ENCODE measurements around the gene PRKCA.

The PRKCA gene

GRCh38 chr17:66677201-66677981 lies 375.0 kb downstream of the PRKCA start:
- H3K4ac ChIP-seq (ENCODE audit: low read depth, low read length): no peak overlapping the region
- no peak overlapping the region for H3K4me3 ChIP-seq (ENCODE audit: low read depth, low read length)
- H3K79me1 ChIP-seq (ENCODE audit: low read length): no peaks in the 10 kb centered on the region
- no peaks in the 10 kb centered on the region for H3K27me3 ChIP-seq (ENCODE audit: insufficient read depth, low read length)
- no peaks in the 10 kb centered on the region for H3K36me3 ChIP-seq (ENCODE audit: control insufficient read depth in 1 of 2, insufficient read depth in 2 of 2, low read length in 2 of 2)
- no peak overlapping the region for H4K8ac ChIP-seq (ENCODE audit: low read depth, low read length)
- H2AK5ac ChIP-seq (ENCODE audit: low read length): no peak overlapping the region
- H3K18ac ChIP-seq (ENCODE audit: low read length): no peak overlapping the region
- H3K4me1 ChIP-seq (ENCODE audit: control insufficient read depth in 1 of 2, insufficient read depth in 2 of 2, low read length in 2 of 2): peaks cover 3% of the 10 kb centered on the region in 2 experiments
- H2BK5ac ChIP-seq (ENCODE audit: low read depth, low read length, poor library complexity): no peak overlapping the region
- H2AFZ ChIP-seq (ENCODE audit: insufficient read depth, low read length, poor library complexity): no peak overlapping the region
- H3K9me3 ChIP-seq (ENCODE audit: insufficient read depth, low read depth, low read length): peaks cover 2% of the 10 kb centered on the region
- H2BK120ac ChIP-seq (ENCODE audit: insufficient read depth, low read length, poor library complexity): no peak overlapping the region
- no peak overlapping the region for H3K14ac ChIP-seq (ENCODE audit: low read length)
- no peak overlapping the region for H4K12ac ChIP-seq (ENCODE audit: low read depth, low read length)
- DNase-seq: peak; percentile 55 to 68
- H3K27ac ChIP-seq (ENCODE audit: low read depth, low read length): no peak overlapping the region
- no CpG with 5 or more reads among the region's 13 CpGs for WGBS (ENCODE audit: extremely low coverage, insufficient coverage, insufficient read length)
- no peak overlapping the region for H4K91ac ChIP-seq (ENCODE audit: low read depth, low read length)
- no peak overlapping the region for H3K9ac ChIP-seq (ENCODE audit: low read length)
- H3K79me2 ChIP-seq (ENCODE audit: control insufficient read depth, insufficient read depth, low read length, poor library complexity): no peaks in the 10 kb centered on the region
- no peak overlapping the region for H3K4me2 ChIP-seq (ENCODE audit: low read length)
- no peak overlapping the region for H2BK12ac ChIP-seq (ENCODE audit: low read length)
- no peak overlapping the region for H3K23ac ChIP-seq (ENCODE audit: low read length)

DNA sequence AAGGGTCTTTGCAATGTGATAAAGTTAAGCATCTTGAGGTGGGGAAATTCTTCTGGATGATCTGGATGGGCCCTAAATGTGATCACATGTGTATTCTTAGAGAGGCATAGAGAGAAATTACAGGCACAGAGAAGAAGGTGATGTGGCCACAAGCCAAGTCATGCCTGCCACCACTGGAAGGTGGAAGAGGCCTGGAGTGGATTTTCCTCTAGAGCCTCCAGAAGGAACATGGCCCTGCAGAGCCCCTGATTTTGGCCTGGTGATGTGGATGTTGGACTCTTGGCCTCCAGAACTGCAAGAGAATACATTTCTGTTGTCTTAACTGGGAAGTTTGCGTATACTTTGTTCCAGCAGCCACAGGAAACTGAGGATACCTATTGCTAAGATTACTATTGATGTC lies 375.6 kb downstream of the PRKCA start:
- no peaks in the 10 kb centered on the region for H3K79me1 ChIP-seq (ENCODE audit: low read length)
- H4K12ac ChIP-seq (ENCODE audit: low read depth, low read length): no peak overlapping the region
- H2AFZ ChIP-seq (ENCODE audit: insufficient read depth, low read length, poor library complexity): no peak overlapping the region
- no peak overlapping the region for H4K8ac ChIP-seq (ENCODE audit: low read depth, low read length)
- H3K4me3 ChIP-seq (ENCODE audit: low read depth, low read length): no peak overlapping the region
- peaks cover 3% of the 10 kb centered on the region in 2 experiments for H3K4me1 ChIP-seq (ENCODE audit: control insufficient read depth in 1 of 2, insufficient read depth in 2 of 2, low read length in 2 of 2)
- H2BK12ac ChIP-seq (ENCODE audit: low read length): no peak overlapping the region
- no peaks in the 10 kb centered on the region for H3K79me2 ChIP-seq (ENCODE audit: control insufficient read depth, insufficient read depth, low read length, poor library complexity)
- H3K18ac ChIP-seq (ENCODE audit: low read length): no peak overlapping the region
- H3K4me2 ChIP-seq (ENCODE audit: low read length): no peak overlapping the region
- no peak overlapping the region for H4K91ac ChIP-seq (ENCODE audit: low read depth, low read length)
- no peaks in the 10 kb centered on the region for H3K27me3 ChIP-seq (ENCODE audit: insufficient read depth, low read length)
- H2BK5ac ChIP-seq (ENCODE audit: low read depth, low read length, poor library complexity): no peak overlapping the region
- H3K4ac ChIP-seq (ENCODE audit: low read depth, low read length): no peak overlapping the region
- H3K14ac ChIP-seq (ENCODE audit: low read length): no peak overlapping the region
- no peaks in the 10 kb centered on the region for H3K36me3 ChIP-seq (ENCODE audit: control insufficient read depth in 1 of 2, insufficient read depth in 2 of 2, low read length in 2 of 2)
- H3K23ac ChIP-seq (ENCODE audit: low read length): no peak overlapping the region
- DNase-seq: no peak
- WGBS (ENCODE audit: extremely low coverage, insufficient coverage, insufficient read length): no CpG with 5 or more reads among the region's 1 CpG
- no peak overlapping the region for H2AK5ac ChIP-seq (ENCODE audit: low read length)
- H3K9ac ChIP-seq (ENCODE audit: low read length): no peak overlapping the region
- peaks cover 2% of the 10 kb centered on the region for H3K9me3 ChIP-seq (ENCODE audit: insufficient read depth, low read depth, low read length)
- H3K27ac ChIP-seq (ENCODE audit: low read depth, low read length): no peak overlapping the region
- no peak overlapping the region for H2BK120ac ChIP-seq (ENCODE audit: insufficient read depth, low read length, poor library complexity)

DNA sequence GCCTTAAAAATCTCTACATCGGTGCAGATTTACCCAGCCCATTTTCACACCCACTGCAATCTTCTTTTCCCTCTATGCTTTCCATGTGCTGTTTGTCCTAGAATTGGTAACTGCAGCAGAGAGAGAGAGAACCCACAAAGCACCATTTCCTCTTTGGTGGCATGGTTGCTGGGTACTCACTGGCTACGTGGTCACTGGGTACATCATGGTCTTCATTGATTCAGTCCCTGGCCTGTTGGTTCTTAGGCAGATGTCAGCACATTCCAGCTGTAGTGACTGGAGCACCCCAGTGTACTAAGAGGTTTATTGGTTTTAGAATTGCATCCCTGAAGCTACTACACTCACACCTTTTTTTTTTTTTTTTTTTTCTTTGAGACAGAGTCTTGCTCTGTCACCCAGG lies 376.4 kb downstream of the PRKCA start:
- no peak overlapping the region for H3K9ac ChIP-seq (ENCODE audit: low read length)
- no peak overlapping the region for H2AFZ ChIP-seq (ENCODE audit: insufficient read depth, low read length, poor library complexity)
- no peaks in the 10 kb centered on the region for H3K36me3 ChIP-seq (ENCODE audit: control insufficient read depth in 1 of 2, insufficient read depth in 2 of 2, low read length in 2 of 2)
- H2AK5ac ChIP-seq (ENCODE audit: low read length): no peak overlapping the region
- no peak overlapping the region for H3K14ac ChIP-seq (ENCODE audit: low read length)
- no peak overlapping the region for H3K23ac ChIP-seq (ENCODE audit: low read length)
- no peak overlapping the region for H2BK12ac ChIP-seq (ENCODE audit: low read length)
- no peak overlapping the region for H2BK5ac ChIP-seq (ENCODE audit: low read depth, low read length, poor library complexity)
- H3K18ac ChIP-seq (ENCODE audit: low read length): no peak overlapping the region
- no peak overlapping the region for H3K4me2 ChIP-seq (ENCODE audit: low read length)
- H3K79me2 ChIP-seq (ENCODE audit: control insufficient read depth, insufficient read depth, low read length, poor library complexity): no peaks in the 10 kb centered on the region
- no peak overlapping the region for H3K4ac ChIP-seq (ENCODE audit: low read depth, low read length)
- H3K4me3 ChIP-seq (ENCODE audit: low read depth, low read length): no peak overlapping the region
- peaks cover 2% of the 10 kb centered on the region for H3K9me3 ChIP-seq (ENCODE audit: insufficient read depth, low read depth, low read length)
- no peaks in the 10 kb centered on the region for H3K79me1 ChIP-seq (ENCODE audit: low read length)
- H3K27ac ChIP-seq (ENCODE audit: low read depth, low read length): no peak overlapping the region
- no CpG with 5 or more reads among the region's 2 CpGs for WGBS (ENCODE audit: extremely low coverage, insufficient coverage, insufficient read length)
- H3K4me1 ChIP-seq (ENCODE audit: control insufficient read depth in 1 of 2, insufficient read depth in 2 of 2, low read length in 2 of 2): peaks cover 3% of the 10 kb centered on the region in 2 experiments
- no peak for DNase-seq
- H4K91ac ChIP-seq (ENCODE audit: low read depth, low read length): no peak overlapping the region
- no peak overlapping the region for H4K12ac ChIP-seq (ENCODE audit: low read depth, low read length)
- no peak overlapping the region for H4K8ac ChIP-seq (ENCODE audit: low read depth, low read length)
- H2BK120ac ChIP-seq (ENCODE audit: insufficient read depth, low read length, poor library complexity): no peak overlapping the region
- no peaks in the 10 kb centered on the region for H3K27me3 ChIP-seq (ENCODE audit: insufficient read depth, low read length)

DNA sequence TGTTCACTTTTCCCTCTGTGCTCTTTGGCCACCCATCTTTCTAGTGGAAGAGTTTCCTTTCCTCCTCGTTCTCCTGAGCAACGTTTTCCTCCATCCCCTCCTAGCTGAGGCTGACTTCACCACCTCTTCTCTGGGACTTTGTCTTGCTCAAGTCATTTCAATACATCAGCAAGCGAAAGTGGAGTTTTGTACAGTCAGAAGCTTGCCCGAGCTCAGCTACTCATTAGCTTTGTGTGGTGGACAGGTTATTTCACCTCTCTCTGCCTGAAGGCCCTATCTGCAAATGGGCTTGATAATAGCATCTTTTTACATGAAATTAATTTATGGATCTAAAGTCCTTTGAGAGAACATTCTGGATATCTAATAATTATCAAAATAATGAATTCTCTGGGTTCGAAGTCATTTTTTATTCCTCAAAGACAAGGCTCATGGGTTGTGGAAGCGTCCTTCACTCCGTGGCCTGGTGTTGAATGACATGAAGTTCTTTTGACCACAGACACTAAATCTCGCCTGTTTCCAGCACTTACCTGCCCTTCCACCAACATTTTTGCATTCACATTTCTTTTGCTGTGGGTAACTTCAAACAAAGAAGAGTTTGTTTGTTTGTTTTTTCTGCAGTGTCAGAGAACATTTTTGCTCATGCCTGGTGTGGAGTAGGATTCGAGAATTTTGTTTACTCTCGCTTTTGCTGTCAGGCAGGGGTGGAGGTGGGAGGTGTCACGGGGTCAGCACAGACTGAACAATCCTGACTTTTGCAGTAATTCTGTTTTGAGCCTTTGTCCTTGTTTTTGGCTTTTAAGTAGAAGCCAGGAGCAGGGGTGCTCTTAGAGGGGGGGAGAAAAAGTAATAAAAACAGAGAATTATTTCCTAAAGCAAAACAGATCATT lies 377.5 kb downstream of the PRKCA start:
- H3K23ac ChIP-seq (ENCODE audit: low read length): no peak overlapping the region
- no peak overlapping the region for H3K14ac ChIP-seq (ENCODE audit: low read length)
- H3K27ac ChIP-seq (ENCODE audit: low read depth, low read length): no peak overlapping the region
- H3K4me3 ChIP-seq (ENCODE audit: low read depth, low read length): no peak overlapping the region
- no peak overlapping the region for H2AK5ac ChIP-seq (ENCODE audit: low read length)
- no peak overlapping the region for H4K91ac ChIP-seq (ENCODE audit: low read depth, low read length)
- DNase-seq: no peak
- no peak overlapping the region for H2BK120ac ChIP-seq (ENCODE audit: insufficient read depth, low read length, poor library complexity)
- no peaks in the 10 kb centered on the region for H3K79me1 ChIP-seq (ENCODE audit: low read length)
- H4K8ac ChIP-seq (ENCODE audit: low read depth, low read length): no peak overlapping the region
- no peaks in the 10 kb centered on the region for H3K27me3 ChIP-seq (ENCODE audit: insufficient read depth, low read length)
- H3K36me3 ChIP-seq (ENCODE audit: control insufficient read depth in 1 of 2, insufficient read depth in 2 of 2, low read length in 2 of 2): no peaks in the 10 kb centered on the region
- no peak overlapping the region for H2AFZ ChIP-seq (ENCODE audit: insufficient read depth, low read length, poor library complexity)
- H3K9ac ChIP-seq (ENCODE audit: low read length): no peak overlapping the region
- H3K79me2 ChIP-seq (ENCODE audit: control insufficient read depth, insufficient read depth, low read length, poor library complexity): no peaks in the 10 kb centered on the region
- no peaks in the 10 kb centered on the region for H3K4me1 ChIP-seq (ENCODE audit: control insufficient read depth in 1 of 2, insufficient read depth in 2 of 2, low read length in 2 of 2)
- H3K9me3 ChIP-seq (ENCODE audit: insufficient read depth, low read depth, low read length): peaks cover 2% of the 10 kb centered on the region
- H4K12ac ChIP-seq (ENCODE audit: low read depth, low read length): no peak overlapping the region
- no peak overlapping the region for H3K4me2 ChIP-seq (ENCODE audit: low read length)
- no peak overlapping the region for H3K18ac ChIP-seq (ENCODE audit: low read length)
- H3K4ac ChIP-seq (ENCODE audit: low read depth, low read length): no peak overlapping the region
- no peak overlapping the region for H2BK12ac ChIP-seq (ENCODE audit: low read length)
- no CpG with 5 or more reads among the region's 11 CpGs for WGBS (ENCODE audit: extremely low coverage, insufficient coverage, insufficient read length)
- H2BK5ac ChIP-seq (ENCODE audit: low read depth, low read length, poor library complexity): no peak overlapping the region

All from trophoblast cell (in vitro differentiated cells and primary cell).